H9 (cell line): ENCODE measurements around the gene NBEA. TPM values are rescaled to one million over a fixed set of nuclear protein-coding genes. Genes with fewer than 3 reads are reported as not detected.

ENCODE experiments used
- DNase-seq: peaks from one replicate; pipeline ENCODE4 v3.0.0-alpha.2; 2017
- H2AFZ ChIP-seq: one replicate; pipeline ENCODE4 v1.6.1; 2013; ENCODE audit warnings: mild to moderate bottlenecking, low read length, control low read depth, moderate library complexity
- H2AK5ac ChIP-seq: 2 replicates; pipeline ENCODE4 v1.6.1; 2013; ENCODE audit warnings: low read length, control low read depth, mixed read lengths; ENCODE audit not compliant: insufficient read length
- H2BK120ac ChIP-seq: one replicate; pipeline ENCODE4 v1.6.1; 2013; ENCODE audit warnings: low read depth, mild to moderate bottlenecking, low read length, control low read depth, inconsistent platforms; ENCODE audit not compliant: poor library complexity, severe bottlenecking
- H2BK12ac ChIP-seq: 2 replicates; pipeline ENCODE4 v1.6.1; 2013; ENCODE audit warnings: low read length, control low read depth, mixed read lengths, low read depth; ENCODE audit not compliant: insufficient read length
- H2BK15ac ChIP-seq: 2 replicates; pipeline ENCODE4 v1.6.1; 2013; ENCODE audit warnings: low read depth, low read length, control low read depth
- H2BK20ac ChIP-seq: one replicate; pipeline ENCODE4 v1.6.1; 2013; ENCODE audit warnings: low read depth, mild to moderate bottlenecking, low read length, control low read depth, inconsistent platforms; ENCODE audit not compliant: poor library complexity, severe bottlenecking
- H2BK5ac ChIP-seq: 2 replicates; pipeline ENCODE4 v1.6.1; 2013; ENCODE audit warnings: low read length, control low read depth, mixed read lengths; ENCODE audit not compliant: insufficient read length
- H3K14ac ChIP-seq: 2 replicates; pipeline ENCODE4 v1.6.1; 2013; ENCODE audit warnings: low read length, control low read depth; ENCODE audit not compliant: insufficient read depth
- H3K18ac ChIP-seq: 2 replicates; pipeline ENCODE4 v1.6.1; 2013; ENCODE audit warnings: low read depth, mild to moderate bottlenecking, mixed read lengths, low read length, control low read depth; ENCODE audit not compliant: insufficient read length
- H3K23ac ChIP-seq: 2 replicates; pipeline ENCODE4 v1.6.1; 2013; ENCODE audit warnings: low read length, control low read depth, mixed read lengths, low read depth; ENCODE audit not compliant: insufficient read length
- H3K23me2 ChIP-seq: 2 replicates; pipeline ENCODE4 v1.6.1; 2013; ENCODE audit warnings: low read depth, mild to moderate bottlenecking, mixed read lengths, low read length, control low read depth; ENCODE audit not compliant: insufficient read length, poor library complexity, severe bottlenecking
- H3K27ac ChIP-seq: 2 replicates; pipeline ENCODE4 v1.5.1; 2013; ENCODE audit warnings: low read length, control low read depth, mixed read lengths, low read depth; ENCODE audit not compliant: insufficient read length
- H3K27me3 ChIP-seq: 2 replicates; pipeline ENCODE4 v1.6.1; 2013; ENCODE audit warnings: low read length, control low read depth, inconsistent platforms; ENCODE audit not compliant: insufficient read depth
- H3K4ac ChIP-seq: 2 replicates; pipeline ENCODE4 v1.6.1; 2013; ENCODE audit warnings: low read depth, mild to moderate bottlenecking, control low read depth, inconsistent platforms, low read length, moderate library complexity
- H3K4me1 ChIP-seq: 2 replicates; pipeline ENCODE4 v1.6.1; 2013; ENCODE audit warnings: low read length, control low read depth, inconsistent platforms; ENCODE audit not compliant: insufficient read depth
- H3K4me2 ChIP-seq: 2 replicates; pipeline ENCODE4 v1.6.1; 2013; ENCODE audit warnings: low read length, control low read depth, mixed read lengths; ENCODE audit not compliant: insufficient read length, insufficient read depth
- H3K56ac ChIP-seq: 2 replicates; pipeline ENCODE4 v1.6.1; 2013; ENCODE audit warnings: low read depth, mild to moderate bottlenecking, mixed read lengths, low read length, control low read depth; ENCODE audit not compliant: insufficient read length
- H3K79me1 ChIP-seq: 2 replicates; pipeline ENCODE4 v1.6.1; 2013; ENCODE audit warnings: low read depth, mild to moderate bottlenecking, moderate library complexity, low read length, control low read depth, inconsistent platforms; ENCODE audit not compliant: insufficient read depth, poor library complexity, severe bottlenecking
- H3K79me2 ChIP-seq: 2 replicates; pipeline ENCODE4 v1.6.1; 2013; ENCODE audit warnings: low read length, control low read depth, inconsistent platforms; ENCODE audit not compliant: insufficient read depth
- H3K9ac ChIP-seq: 2 replicates; pipeline ENCODE4 v1.6.1; 2013; ENCODE audit warnings: low read length, control low read depth, mixed read lengths; ENCODE audit not compliant: insufficient read length; ENCODE audit errors: extremely low read depth
- H3K9me3 ChIP-seq: one replicate; pipeline ENCODE4 v1.6.1; 2013; ENCODE audit warnings: low read depth, low read length, inconsistent platforms; ENCODE audit not compliant: control insufficient read depth
- H3T11ph ChIP-seq: one replicate; pipeline ENCODE4 v1.6.1; 2013; ENCODE audit warnings: mild to moderate bottlenecking, low read length, control low read depth, inconsistent platforms
- H4K20me1 ChIP-seq: one replicate; pipeline ENCODE4 v1.6.1; 2013; ENCODE audit not compliant: control insufficient read depth, insufficient read length, insufficient read depth
- H4K5ac ChIP-seq: 2 replicates; pipeline ENCODE4 v1.6.1; 2013; ENCODE audit warnings: low read depth, mild to moderate bottlenecking, mixed read lengths, low read length, control low read depth; ENCODE audit not compliant: insufficient read length
- H4K8ac ChIP-seq: replicated peaks from 2 replicates; pipeline ENCODE4 v1.6.1; 2013; ENCODE audit warnings: low read length, control low read depth, mixed read lengths, low read depth; ENCODE audit not compliant: insufficient read length
- H4K91ac ChIP-seq: 2 replicates; pipeline ENCODE4 v1.6.1; 2013; ENCODE audit warnings: low read depth, mild to moderate bottlenecking, moderate library complexity, mixed read lengths, low read length, control low read depth; ENCODE audit not compliant: insufficient read length
- H3K27ac Mint-ChIP-seq, 3 experiments: 2 replicates in 2 of 3; 3 replicates in 1 of 3; pipeline ENCODE4 v1.8.0; 2020 to 2021; ENCODE audit warnings: mixed read lengths in 3 of 3, mild to moderate bottlenecking in 1 of 3, moderate library complexity in 1 of 3
- H3K27me3 Mint-ChIP-seq: 2 replicates; pipeline ENCODE4 v1.8.0; 2021; ENCODE audit warnings: low read depth, mild to moderate bottlenecking, moderate library complexity, mixed read lengths
- H3K36me3 Mint-ChIP-seq, 3 experiments: 2 replicates in 2 of 3; 3 replicates in 1 of 3; pipeline ENCODE4 v1.8.0; 2020 to 2021; ENCODE audit warnings: low read depth in 3 of 3, mixed read lengths in 3 of 3; ENCODE audit not compliant: insufficient read depth in 1 of 3
- H3K4me1 Mint-ChIP-seq, 2 experiments: 2 replicates each; pipeline ENCODE4 v1.8.0; 2020; ENCODE audit warnings: mixed read lengths in 2 of 2
- H3K4me3 Mint-ChIP-seq, 2 experiments: 2 replicates in 1 of 2; 3 replicates in 1 of 2; pipeline ENCODE4 v1.8.0; 2020 to 2021; ENCODE audit warnings: mild to moderate bottlenecking in 2 of 2, mixed read lengths in 2 of 2, moderate library complexity in 1 of 2
- H3K9me3 Mint-ChIP-seq, 2 experiments: 2 replicates in 1 of 2; 3 replicates in 1 of 2; pipeline ENCODE4 v1.8.0; 2020; ENCODE audit warnings: mild to moderate bottlenecking in 2 of 2, mixed read lengths in 2 of 2, moderate library complexity in 1 of 2
- CTCF ChIP-seq: fragments of 200-600 bp; sonication (generic); conservative IDR thresholded peaks from 3 replicates; pipeline ENCODE4 v1.8.0; 2021; ENCODE audit warnings: antibody characterized with exemption, mild to moderate bottlenecking
- WGBS: extraction: QIAGEN DNeasy Blood & Tissue Kit; methylation state at CpG from one replicate; pipeline ENCODE4 v1.1.7; 2013; ENCODE audit warnings: missing lambda C conversion rate, low lambda C conversion rate, mixed read lengths; ENCODE audit not compliant: insufficient read length; ENCODE audit errors: extremely low coverage; 5-methylcytosine and 5-hydroxymethylcytosine counted together
- total RNA-seq: library from RNA; stranded (reverse); gene quantifications from 2 replicates; pipeline ENCODE4 v1.2.1, GENCODE V29; 2021

The NBEA gene
- total RNA-seq, 1 experiment from 2014 or later: 17.3 TPM

- no peak overlapping the region for H2BK12ac ChIP-seq
- no peaks in the 10 kb centered on the region for H3K9me3 ChIP-seq
- no peak overlapping the region for H3K4me2 ChIP-seq
- H3K27ac ChIP-seq: no peak overlapping the region
- no peak overlapping the region for H4K91ac ChIP-seq
- no peak overlapping the region for H2BK120ac ChIP-seq
- Mint-ChIP-seq H3K36me3 (peaks cover 0 to 3% (median 0%) of the 10 kb centered on the region in 3 experiments; a peak in 2 of 7 replicates), H3K9me3 (no peaks in the 10 kb centered on the region; a peak in 1 of 5 replicates), H3K27me3 (peaks cover 85% of the 10 kb centered on the region), H3K27ac (no peak overlapping the region), H3K4me1 (peaks cover 42 to 50% of the 10 kb centered on the region in 2 experiments), H3K4me3 (peak overlapping the region in 1 of 2 experiments; percentile 84; a peak in 2 of 5 replicates)
- H3K4me1 ChIP-seq: no peaks in the 10 kb centered on the region; the same call in 1 of the 2 replicates
- H3K4ac ChIP-seq: no peak overlapping the region
- no peak overlapping the region for H2AK5ac ChIP-seq
- H2AFZ ChIP-seq: no peak overlapping the region
- H4K8ac ChIP-seq: no peak overlapping the region
- H2BK15ac ChIP-seq: no peak overlapping the region
- H2BK20ac ChIP-seq: no peak overlapping the region
- H4K20me1 ChIP-seq: no peaks in the 10 kb centered on the region
- H3K9ac ChIP-seq: no peak overlapping the region
- no peak overlapping the region for H2BK5ac ChIP-seq
- no peak overlapping the region for H3K14ac ChIP-seq
- TF ChIP-seq CTCF: no peak
- no peaks in the 10 kb centered on the region for H3K79me1 ChIP-seq
- H3K27me3 ChIP-seq: peaks cover 46% of the 10 kb centered on the region
- DNase-seq: no peak
- H3K56ac ChIP-seq: no peak overlapping the region
- H3K79me2 ChIP-seq: no peaks in the 10 kb centered on the region
- WGBS: no CpG with 5 or more reads among the region's 5 CpGs
- no peak overlapping the region for H3K18ac ChIP-seq
- no peak overlapping the region for H3K23ac ChIP-seq
- H3K23me2 ChIP-seq: peaks cover 31% of the 10 kb centered on the region
- H3T11ph ChIP-seq: no peak overlapping the region
- H4K5ac ChIP-seq: no peak overlapping the region
These were observed 535.4 kb downstream of the NBEA start for GRCh38 chr13:35477386-35477946.
